Fibroblast of peridontal ligament (primary cell): Measurements from ENCODE around the gene CNPY4.

Experiments used
- DNase-seq: peaks from one replicate; pipeline ENCODE4 v3.0.0-alpha.2; 2010; ENCODE audit errors: extremely low read depth

CNPY4 gene, protein sequence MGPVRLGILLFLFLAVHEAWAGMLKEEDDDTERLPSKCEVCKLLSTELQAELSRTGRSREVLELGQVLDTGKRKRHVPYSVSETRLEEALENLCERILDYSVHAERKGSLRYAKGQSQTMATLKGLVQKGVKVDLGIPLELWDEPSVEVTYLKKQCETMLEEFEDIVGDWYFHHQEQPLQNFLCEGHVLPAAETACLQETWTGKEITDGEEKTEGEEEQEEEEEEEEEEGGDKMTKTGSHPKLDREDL

DNA sequence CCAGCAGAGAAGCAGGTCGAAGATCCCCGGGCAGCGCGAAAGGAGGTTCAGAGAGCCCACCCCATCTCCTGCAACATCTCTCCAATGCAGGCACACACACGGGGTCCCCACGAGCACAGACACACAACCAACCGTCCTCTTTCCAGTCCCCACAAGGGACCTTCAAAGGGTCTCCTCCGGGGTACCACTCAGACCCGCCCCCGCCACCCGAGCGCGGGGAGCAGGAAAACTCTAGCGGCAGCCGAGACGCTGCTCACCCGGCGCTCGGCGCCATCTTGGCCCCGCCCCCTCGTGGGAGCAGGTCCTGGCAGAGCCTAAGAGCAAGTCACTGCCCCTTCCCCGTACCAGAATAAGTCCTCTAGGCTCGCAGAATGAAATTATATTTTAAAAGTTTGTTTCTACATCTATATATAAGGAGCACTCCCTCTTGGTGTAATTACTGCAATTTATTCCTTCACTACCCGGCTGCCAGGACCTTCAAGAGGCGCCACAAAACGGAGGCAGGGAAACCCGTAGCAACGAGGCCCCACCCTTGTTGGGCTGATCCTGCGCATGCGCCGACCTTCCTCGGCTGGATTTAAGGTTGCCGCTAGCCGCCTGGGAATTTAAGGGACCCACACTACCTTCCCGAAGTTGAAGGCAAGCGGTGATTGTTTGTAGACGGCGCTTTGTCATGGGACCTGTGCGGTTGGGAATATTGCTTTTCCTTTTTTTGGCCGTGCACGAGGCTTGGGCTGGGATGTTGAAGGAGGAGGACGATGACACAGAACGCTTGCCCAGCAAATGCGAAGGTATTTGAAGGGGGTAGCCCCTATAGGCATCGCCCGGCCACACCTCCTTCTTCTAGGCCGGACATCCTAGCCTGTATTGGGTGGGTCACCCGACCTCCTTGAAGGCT, at the start of gene CNPY4, which contains the start of gene TAF6:
Gene CNPY4, plus strand, starts transcription at position 563 of the 898 bp plus-strand sequence. Its CDS starts 111 bp downstream, at position 674.
Gene TAF6, minus strand, starts transcription at position 287 of the 898 bp plus-strand sequence. CDS start 5,149 bp downstream, outside the sequence.
- DNase-seq: peak; percentile 97

DNA sequence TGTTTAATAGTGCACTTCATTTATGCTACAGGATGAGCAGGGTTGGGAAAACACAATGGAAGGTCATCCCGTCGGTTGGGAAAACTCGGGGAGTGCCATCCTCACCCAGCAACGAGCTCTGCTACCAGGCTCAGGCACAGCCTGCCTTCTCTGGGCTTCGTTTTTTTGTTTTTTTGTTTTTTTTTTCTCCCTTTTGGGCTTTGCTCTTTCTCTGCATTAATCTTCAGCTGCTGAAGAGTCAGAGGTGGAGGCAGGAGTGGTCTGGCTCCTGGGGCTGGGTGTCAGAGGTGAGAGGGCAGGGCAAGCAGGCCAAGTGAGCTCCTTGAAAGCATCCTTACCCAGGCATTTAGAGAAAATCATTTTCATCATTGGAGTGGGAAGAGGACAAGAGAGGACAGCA, 49.4 kb upstream of the CNPY4 start:
- no peak for DNase-seq

DNA sequence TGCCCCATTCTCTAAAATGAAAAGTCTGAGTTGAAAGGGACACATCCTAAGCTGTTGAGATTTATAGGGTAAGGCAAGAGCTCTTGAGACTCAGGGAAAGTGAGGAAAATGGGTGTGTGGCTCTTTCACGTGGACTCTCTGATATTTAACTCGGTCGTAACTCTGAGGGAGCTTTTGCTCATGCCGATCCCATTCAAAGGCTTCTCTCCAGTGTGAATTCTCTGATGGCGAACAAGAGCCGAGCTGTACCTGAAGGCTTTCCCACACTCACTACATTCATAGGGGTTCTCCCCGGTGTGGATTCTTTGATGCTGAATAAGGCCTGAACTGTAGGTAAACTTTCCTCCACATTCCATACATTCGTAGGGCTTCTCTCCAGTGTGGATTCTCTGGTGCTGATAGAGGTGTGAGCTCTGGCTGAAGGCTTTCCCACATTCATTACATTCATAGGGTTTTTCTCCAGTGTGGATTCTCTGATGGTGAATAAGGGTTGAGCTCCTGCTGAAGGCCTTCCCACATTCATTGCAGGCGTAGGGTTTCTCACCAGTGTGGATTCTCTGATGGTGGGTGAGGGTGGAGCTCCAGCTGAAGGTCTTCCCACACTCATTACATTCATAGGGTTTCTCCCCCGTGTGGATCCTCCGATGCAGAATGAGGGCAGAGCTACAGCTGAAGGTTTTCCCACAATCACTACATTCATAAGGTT, 48.3 kb upstream of the CNPY4 start:
- DNase-seq: no peak

DNA sequence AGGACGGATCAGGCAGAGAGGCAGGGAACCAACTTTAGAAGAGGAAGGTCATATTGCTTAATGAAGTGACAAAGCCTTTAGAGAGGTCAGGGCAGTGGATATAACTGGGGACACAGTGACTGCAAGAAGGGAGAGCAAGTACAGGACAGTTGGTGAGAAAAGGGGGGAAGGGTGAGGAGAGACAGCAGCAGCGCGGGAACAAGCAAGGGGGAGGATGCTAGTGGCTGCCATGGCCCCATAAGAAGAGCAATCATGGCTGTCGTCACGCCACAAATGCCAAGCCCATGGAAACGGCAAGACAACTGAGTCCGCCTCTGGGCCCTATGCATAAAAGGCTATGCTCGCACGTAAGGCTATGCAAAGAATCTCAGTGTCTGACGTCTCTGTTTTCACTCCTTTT, 47.0 kb upstream of the CNPY4 start:
- DNase-seq: no peak

DNA sequence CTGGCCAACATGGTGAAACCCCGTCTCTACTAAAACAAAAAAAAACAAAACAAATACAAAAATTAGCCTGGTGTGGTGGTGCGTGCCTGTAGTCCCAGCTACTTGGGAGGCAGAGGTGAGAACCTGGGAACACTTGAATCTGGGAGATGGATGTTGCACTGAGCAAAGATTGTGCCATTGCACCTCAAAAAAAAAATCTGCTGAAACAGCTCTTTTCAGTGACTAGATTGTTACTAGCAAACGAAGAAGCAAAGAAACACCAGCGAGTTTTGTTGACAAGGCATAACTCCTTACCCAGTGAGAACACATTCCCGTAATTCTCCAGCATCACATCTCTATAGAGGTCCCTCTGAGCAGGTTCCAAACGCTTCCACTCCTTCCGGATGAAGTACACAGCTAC, 44.6 kb upstream of the CNPY4 start:
- DNase-seq: no peak

DNA sequence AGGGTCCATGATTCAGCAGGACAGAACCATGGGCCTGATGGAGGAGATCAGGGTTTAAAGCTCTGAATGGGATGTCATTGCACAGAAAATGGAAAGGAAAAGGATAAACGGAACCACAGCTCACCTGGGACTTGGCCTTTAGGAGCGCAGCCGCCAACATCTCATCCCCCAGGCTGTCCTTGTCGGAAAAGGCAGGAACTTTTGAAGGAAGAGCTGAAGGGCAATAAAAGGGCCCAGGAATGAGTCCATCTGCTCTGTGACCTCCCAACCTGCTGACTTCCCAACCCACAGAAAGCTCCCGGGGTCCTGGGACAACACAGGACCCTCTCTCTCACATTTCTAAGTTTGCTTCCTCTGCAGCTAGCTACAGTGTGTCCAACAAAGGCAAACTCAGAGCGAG, 44.0 kb upstream of the CNPY4 start:
- DNase-seq: no peak

DNA sequence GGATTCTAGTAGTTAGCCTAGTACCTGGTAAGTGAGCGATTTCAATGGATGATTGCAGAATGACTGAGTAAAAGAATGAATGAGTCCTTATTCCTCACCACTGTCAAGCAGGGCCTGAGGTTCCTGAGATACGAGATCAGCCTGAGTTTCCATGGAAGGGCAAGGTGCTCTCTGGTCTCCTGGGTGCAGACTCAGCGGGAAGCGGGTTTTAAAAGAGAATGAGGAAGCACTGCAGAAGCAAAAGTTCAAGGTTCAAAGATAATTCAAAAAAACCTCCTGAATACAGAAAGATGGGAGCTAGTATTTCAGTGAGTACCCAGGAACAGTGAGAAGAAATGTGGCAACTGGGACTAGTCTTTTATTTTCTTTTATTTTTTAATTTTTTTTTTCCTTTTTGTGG, 42.2 kb upstream of the CNPY4 start:
- DNase-seq: no peak

DNA sequence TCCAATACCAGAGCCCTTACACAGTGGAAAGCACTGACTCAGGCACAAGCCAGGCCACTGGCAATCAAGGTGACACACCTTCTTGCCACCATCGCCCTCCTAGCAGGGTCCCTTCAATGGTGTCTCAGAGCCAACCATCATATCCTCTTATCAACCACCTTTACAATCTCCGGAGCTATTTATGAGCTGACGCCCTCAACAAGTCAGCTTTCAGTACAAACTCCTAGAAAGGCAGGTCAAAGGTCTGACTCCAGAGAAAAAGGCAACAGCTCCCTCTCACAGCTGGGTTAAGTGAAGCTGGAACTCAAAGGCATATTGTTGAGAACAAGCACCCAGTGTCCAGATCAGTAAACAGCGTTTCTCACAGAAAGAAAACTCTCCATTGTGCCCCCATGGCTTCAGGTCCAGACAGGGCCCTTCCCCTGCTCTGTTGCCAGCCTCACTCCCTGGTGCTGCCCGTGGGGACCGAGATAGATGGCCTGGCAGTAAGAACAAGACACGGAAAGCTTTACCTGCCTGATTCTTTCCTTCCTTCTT, 40.3 kb upstream of the CNPY4 start:
- no peak for DNase-seq

DNA sequence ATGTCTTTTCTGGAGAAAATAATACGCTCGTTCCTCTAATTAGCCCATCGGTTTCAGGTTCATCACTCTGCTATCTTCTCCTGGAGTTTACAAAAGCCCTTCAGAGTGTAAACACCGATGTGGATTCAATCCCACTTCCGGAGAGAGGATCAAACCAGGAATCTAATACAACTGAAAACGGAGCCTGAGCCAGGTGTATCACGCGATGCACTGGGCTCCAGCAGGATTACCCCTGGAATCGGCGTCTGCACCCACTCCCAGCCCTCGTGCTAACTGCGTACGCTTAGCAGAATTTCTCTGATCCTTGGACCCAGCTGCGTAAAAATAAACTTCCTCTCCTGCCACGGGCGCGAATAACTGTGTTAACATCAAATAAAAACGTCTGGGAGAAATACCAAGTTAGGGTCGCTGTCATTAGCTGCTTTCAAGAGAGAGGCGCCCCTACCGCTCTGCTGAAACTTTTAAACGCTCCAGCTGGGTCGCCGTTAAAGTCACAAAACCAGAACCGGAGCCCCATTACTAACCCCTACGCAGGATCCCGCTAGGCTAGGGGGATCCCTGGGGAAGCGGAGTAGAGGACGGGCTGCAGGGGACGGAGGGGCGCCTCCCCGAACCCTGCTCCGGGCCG, 38.4 kb upstream of the CNPY4 start:
- DNase-seq: peak; percentile 15

DNA sequence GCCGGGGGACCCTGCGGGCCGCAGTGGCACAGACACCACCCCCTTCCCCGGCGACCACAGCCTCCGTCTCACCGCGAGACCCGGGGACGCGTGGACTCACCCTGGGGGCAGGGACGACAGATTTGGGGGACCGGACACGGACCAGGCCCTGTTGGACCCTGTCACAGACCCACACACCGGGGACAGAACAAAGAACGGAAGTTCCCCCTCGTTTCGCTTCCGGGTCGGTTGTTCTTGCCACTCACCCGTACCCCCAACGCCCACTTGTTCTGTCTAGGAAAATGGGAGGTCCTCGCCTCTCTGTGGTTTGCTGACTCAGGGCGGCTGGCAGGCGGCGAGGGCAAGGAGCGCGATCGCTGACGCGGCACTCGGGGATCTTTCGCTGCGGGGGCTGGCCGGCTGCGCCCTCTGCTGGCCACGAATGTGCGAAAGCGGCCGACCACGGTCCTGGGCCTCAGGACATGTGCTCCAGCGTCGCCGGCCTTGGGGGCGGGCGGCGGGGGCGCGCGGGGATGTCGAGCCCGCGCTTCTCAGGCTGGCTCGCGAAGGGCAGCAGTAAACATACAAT, 37.8 kb upstream of the CNPY4 start, which contains the start of gene ZNF3:
Gene ZNF3, minus strand, starts transcription at position 189 of the 568 bp plus-strand sequence. CDS start 4,366 bp downstream, outside the sequence.
- DNase-seq: peak; percentile 99

DNA sequence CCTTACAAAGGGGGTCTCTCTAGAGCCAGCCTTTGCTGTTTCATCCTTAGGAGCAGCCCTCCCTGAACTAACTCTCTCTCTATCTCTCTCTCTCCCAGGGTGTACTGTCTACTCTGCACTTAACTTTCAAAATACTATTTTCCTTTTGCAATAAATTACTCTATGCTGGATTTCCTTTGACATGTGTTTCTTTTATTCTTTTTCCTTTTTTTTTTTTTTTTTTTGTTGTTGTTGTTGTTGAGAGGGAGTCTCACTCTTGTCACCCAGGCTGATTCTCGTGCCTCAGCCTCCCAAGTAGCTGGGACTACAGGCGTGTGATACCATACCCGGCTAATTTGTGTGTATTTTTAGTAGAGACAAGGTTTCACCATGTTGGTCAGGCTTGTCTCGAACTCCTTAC, 36.5 kb upstream of the CNPY4 start:
- no peak for DNase-seq

DNA sequence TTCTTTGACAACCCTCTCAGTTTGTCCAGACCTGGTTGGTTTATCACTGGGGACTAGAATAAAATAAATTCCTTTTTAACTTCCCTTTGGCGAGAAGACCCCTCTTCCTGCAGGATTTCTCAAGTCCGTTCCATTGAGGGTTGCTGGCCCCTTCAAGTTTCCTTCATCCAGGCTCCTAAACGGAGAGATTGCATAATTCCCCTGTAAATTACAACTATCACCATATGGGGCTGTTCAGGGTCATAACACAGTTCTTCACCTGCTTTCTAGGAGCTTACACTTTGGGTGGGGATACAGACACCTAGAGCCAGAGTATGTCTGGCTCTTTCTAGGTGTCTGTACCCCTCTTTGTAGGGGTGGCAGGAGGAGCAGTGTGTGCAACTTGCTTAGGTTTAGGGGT, 33.9 kb upstream of the CNPY4 start:
- no peak for DNase-seq

DNA sequence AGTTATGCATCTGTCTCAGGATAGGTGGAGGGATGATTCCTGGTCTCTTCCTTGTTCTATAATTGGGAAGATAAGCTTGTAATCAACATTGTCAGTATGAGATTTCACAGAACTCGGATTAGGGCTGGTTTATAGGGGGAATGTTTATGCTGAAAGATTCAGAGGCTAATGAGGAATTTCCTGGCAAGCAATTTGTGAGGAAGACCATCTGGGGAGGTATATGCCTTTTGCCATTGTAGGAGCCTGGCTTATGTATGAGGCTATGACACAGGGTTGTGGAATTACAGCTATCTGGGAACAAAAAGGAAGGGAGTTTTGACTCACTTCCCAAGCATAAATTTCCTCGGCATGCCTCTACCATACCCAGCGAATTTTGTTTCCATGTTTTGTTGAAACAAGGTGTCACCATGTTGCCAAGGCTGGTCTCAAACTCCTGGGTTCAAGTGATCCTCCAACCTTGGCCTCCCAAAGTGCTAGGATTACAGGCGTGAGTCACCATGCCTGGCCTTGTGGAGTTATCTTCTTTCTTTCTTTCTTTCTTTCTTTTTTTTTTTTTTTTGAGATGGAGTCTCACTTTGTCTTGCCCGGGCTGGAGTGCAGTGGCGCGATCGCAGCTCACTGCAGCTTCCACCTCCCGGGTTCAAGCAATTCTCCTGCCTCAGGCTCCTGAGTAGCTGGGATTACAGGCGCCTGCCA, 32.2 kb upstream of the CNPY4 start:
- DNase-seq: peak; percentile 97

DNA sequence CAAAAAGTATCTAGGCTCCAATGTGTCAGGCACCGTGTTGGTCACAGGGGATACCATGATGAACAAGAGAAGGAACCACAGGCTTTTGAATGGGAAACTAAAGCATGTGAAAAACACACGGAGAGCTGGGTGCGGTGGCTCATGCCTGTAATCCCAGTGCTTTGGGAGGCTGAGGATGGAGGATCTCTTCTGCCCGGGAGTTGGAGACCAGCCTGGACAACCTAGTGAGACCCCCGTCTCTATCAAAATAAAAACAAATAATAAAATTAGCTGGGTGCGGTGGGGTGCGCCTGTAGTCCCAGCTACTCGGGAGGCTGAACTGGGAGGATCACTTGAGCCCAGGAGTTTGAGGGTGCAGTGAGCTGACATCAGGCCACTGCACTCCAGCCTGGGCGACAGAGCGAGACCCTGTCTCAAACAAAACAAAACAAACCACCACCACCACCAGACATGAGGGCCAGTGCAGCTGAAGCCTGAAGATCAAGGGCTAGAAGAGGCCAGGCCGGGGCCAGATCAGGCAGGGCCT, 31.3 kb upstream of the CNPY4 start:
- DNase-seq: no peak

DNA sequence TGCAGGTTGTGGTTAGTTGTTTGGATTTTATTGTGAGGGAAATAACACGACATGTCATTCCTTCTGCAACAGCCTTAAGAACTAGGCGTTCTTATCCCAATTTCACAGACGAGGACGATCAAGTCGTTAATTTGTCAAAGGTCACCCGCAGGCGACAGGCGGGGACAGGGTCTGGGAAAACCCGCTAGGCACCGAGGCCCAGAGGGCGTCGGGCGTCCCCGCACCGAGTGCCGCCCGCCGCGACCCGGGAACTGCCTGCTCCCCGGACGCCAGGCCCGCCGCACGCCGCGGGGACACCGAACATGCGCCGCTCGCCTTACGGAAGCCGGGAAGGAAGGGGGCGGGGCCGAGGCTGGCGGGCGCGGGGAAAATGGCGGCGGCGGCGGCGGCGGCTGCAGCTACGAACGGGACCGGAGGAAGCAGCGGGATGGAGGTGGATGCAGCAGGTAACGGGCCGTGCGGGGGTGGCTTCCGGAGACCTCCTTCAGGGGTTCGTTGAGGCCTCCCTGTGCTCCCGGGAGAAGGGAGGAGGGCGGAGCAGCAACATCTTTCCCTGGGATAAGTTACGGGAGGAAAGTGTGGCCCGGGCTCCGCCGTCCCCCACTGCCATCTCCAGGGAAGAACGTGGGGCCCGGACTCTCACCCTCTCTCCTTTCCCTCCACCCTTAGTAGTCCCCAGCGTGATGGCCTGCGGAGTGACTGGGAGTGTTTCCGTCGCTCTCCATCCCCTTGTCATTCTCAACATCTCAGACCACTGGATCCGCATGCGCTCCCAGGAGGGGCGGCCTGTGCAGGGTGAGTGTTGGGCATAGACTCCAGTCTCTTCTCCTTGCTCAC, 30.6 kb upstream of the CNPY4 start, which contains the start of gene COPS6:
Gene COPS6, plus strand, starts transcription at position 349 of the 837 bp plus-strand sequence. Its CDS starts 22 bp downstream, at position 371.
- peak; percentile 65 for DNase-seq

DNA sequence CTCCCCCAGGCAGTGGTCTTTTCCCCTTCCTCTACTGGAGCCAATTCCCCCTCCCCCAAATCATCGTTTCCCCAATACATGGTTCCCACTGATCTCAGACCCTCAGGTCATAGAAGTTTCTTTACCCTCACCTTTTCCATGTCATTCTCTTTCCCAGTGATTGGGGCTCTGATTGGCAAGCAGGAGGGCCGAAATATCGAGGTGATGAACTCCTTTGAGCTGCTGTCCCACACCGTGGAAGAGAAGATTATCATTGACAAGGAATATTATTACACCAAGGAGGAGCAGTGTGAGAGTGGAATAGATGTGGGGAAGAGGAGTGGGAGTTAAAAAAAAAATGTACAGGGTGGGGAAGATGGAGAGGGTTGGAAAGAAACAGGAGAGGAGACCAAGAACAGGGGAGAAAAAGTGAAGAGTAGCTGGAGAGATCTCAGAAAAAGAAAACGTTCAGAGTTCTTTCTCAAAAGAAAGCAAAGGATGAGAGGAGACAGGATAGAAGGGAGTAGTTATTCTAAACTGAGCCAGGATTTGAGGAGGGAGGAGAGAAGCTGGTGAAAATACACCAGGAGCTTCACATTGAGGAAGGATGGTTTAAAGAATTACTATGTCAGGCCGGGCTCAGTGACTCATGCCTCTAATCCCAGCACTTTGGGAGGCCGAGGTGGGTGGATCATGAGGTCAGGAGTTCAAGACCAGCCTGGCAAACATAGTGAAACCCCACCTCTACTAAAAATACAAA, 29.8 kb upstream of the CNPY4 start:
- DNase-seq: peak; percentile 31

DNA sequence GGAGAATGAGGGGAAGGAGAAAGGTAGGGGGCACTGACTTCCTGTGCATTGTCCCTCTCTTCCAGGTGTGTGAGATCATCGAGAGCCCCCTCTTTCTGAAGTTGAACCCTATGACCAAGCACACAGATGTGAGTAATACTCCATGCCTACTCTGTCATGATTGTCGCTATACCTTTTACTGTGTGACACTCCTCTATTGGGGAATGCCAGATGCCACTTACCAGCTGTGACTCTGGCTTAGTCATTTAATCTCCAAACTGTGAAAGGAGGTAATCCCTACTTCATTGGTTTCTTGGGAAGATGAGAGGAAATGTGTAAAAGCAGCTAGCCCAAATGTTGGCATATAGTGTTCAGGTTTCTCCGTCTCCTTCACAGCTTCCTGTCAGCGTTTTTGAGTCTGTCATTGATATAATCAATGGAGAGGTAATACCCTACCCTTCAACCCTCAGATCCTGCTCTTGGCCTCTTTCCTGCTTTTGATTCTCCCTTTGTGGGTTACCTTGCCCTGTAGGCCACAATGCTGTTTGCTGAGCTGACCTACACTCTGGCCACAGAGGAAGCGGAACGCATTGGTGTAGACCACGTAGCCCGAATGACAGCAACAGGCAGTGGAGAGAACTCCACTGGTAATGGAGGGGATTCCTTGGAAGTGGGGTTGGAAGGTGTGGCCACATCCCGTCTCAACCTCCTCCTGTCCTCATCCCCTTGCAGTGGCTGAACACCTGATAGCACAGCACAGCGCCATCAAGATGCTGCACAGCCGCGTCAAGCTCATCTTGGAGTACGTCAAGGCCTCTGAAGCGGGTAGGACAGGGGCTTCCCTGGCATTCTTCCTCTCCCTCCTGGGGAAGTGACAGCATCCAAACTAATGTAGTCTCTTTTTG, 28.7 kb upstream of the CNPY4 start:
- no peak for DNase-seq
